Measurements from ENCODE around the gene ARSA. TPM values are rescaled to one million over a fixed set of nuclear protein-coding genes. Genes with fewer than 3 reads are reported as not detected.

Gene ARSA
- total and polyA plus RNA-seq, 2 of the 13 experiments (the other 11 are each of a cell fraction or from before 2014, with no cell fraction given), result 9.0 to 11.5 TPM

- TF ChIP-seq ZNF441 (CRISPR knock-in tag; IDR thresholded peaks at IDR 0.05; ENCODE audit: borderline replicate concordance), result no peak
- no peak for TF ChIP-seq REPIN1 (CRISPR knock-in tag; IDR thresholded peaks at IDR 0.05; ENCODE audit: borderline replicate concordance, low read depth)
- TF ChIP-seq MXI1 (IDR thresholded peaks at IDR 0.05; ENCODE audit: borderline replicate concordance, low read depth, low read length), result peak; percentile 38; the same call in 1 of the 3 replicates
- TF ChIP-seq ZBTB46 (CRISPR knock-in tag; IDR thresholded peaks at IDR 0.05; ENCODE audit: borderline replicate concordance), result no peak
- TF ChIP-seq THAP7 (CRISPR knock-in tag; IDR thresholded peaks at IDR 0.05), result no peak
- peak; percentile 37; the same call in 1 of the 2 replicates for TF ChIP-seq ZNF768 (CRISPR knock-in tag; IDR thresholded peaks at IDR 0.05)
- no peak for TF ChIP-seq ZBTB14 (CRISPR knock-in tag; IDR thresholded peaks at IDR 0.05)
- TF ChIP-seq MTERF4 (CRISPR knock-in tag; IDR thresholded peaks at IDR 0.05), result no peak
- TF ChIP-seq TAF15 (IDR thresholded peaks at IDR 0.05; ENCODE audit: low read depth, low read length, poor library complexity, severe bottlenecking), result no peak
- no peak for TF ChIP-seq HNRNPH1 (optimal IDR thresholded peaks at IDR 0.05; ENCODE audit: low read depth, low read length)
- no peak for TF ChIP-seq SNRNP70 (IDR thresholded peaks at IDR 0.05; ENCODE audit: low read depth, low read length)
- no peak for TF ChIP-seq KDM1A (CRISPR knock-in tag; IDR thresholded peaks at IDR 0.05)
- TF ChIP-seq PHF21A (CRISPR knock-in tag; IDR thresholded peaks at IDR 0.05), result peak; percentile 58; the same call in 1 of the 2 replicates
- no peak for TF ChIP-seq ZNF296 (CRISPR knock-in tag; conservative IDR thresholded peaks at IDR 0.05)
- peak; percentile 88 for TF ChIP-seq ZNF687 (CRISPR knock-in tag; IDR thresholded peaks at IDR 0.05)
- peak; percentile 39 for TF ChIP-seq ZNF883 (CRISPR knock-in tag; IDR thresholded peaks at IDR 0.05; ENCODE audit: not compliant biosample characterization)
- TF ChIP-seq BRCA1 (CRISPR knock-in tag; IDR thresholded peaks at IDR 0.05), result 0 out of 2 replicates have a peak, but pooled peaks have one; percentile 38
- TF ChIP-seq SMARCC2 (IDR thresholded peaks at IDR 0.05), result no peak
- TF ChIP-seq GTF2F1 (IDR thresholded peaks at IDR 0.05; ENCODE audit: low read length), result no peak
- peak; percentile 30 for TF ChIP-seq HNRNPLL (IDR thresholded peaks at IDR 0.05; ENCODE audit: low read depth, low read length, poor library complexity, severe bottlenecking)
- TF ChIP-seq MAX (IDR thresholded peaks at IDR 0.05), result 0 out of 2 replicates have a peak, but pooled peaks have one; percentile 59
These were observed 14.5 kb downstream of the ARSA start (continued) for GRCh38 chr22:50613291-50613981.

Data from HepG2 (cell line).